ENCODE results near the gene ABCC3.
"Not testable (repeated sequence)": the region's sequence is repeated elsewhere in the genome, so short reads cannot be mapped to it uniquely, and the experiment has no call there.

The ABCC3 gene

GRCh38 chr17:50707289-50708049, 72.8 kb downstream of the ABCC3 start, which contains the start of gene ANKRD40:
TSS of gene ANKRD40 (minus strand) at chr17:50707914. CDS start at chr17:50707654, 260 bp downstream.
- CTCF ChIA-PET = no interaction called here
- POLR2A ChIA-PET = interaction anchor here (0.6 to 4.2 kb wide), 20 partner anchors 11 to 228 kb away, joined by 3 to 57 read pairs (median 4); partner anchors contain the start of genes CACNA1G and LUC7L3

GRCh38 chr17:50708050-50709000, 73.6 kb downstream of the ABCC3 start:
- no peak for DNase-seq (ENCODE audit: extremely low spot score)
- TF ChIP-seq PKNOX1 (IDR thresholded peaks at IDR 0.05) = peak; percentile 22; the same call in 1 of the 2 replicates
- no peak for TF ChIP-seq L3MBTL2 (conservative IDR thresholded peaks at IDR 0.05)
- no peak for TF ChIP-seq TARDBP (IDR thresholded peaks at IDR 0.05)
- ChIA-PET POLR2A (interaction anchor here (0.6 to 4.2 kb wide), 16 partner anchors 10 to 167 kb away, joined by 3 to 57 read pairs (median 4); partner anchors contain the start of genes CACNA1G and LUC7L3), CTCF (interaction anchor here (0.8 to 1.6 kb wide), 3 partner anchors 11 to 158 kb away, joined by 3 to 5 read pairs (median 4); partner anchors contain the start of gene LUC7L3)

More at GRCh38 chr17:50707289-50708049, 72.8 kb downstream of the ABCC3 start, which contains the start of gene ANKRD40:
- DNase-seq (ENCODE audit: extremely low spot score) = peak; percentile 79
- no peak for TF ChIP-seq SP1 (IDR thresholded peaks at IDR 0.05)
- peak; percentile 85 for TF ChIP-seq L3MBTL2 (conservative IDR thresholded peaks at IDR 0.05)
- peak; percentile 67; the same call in 1 of the 2 replicates for TF ChIP-seq CTBP1 (IDR thresholded peaks at IDR 0.05; ENCODE audit: borderline replicate concordance)
- no peak for TF ChIP-seq ELF4 (IDR thresholded peaks at IDR 0.05)
- no peak for TF ChIP-seq TARDBP (IDR thresholded peaks at IDR 0.05)
- 0 out of 2 replicates have a peak, but pooled peaks have one; percentile 28 for TF ChIP-seq FOXK2 (IDR thresholded peaks at IDR 0.05)
- peak; percentile 42; the same call in 1 of the 2 replicates for TF ChIP-seq LEF1 (IDR thresholded peaks at IDR 0.05; ENCODE audit: borderline replicate concordance)
- peak; percentile 70; the same call in 1 of the 2 replicates for TF ChIP-seq FOXM1 (IDR thresholded peaks at IDR 0.05; ENCODE audit: borderline replicate concordance)
- peak; percentile 85 for TF ChIP-seq ARNT (IDR thresholded peaks at IDR 0.05)

GRCh38 chr17:50709053-50709452, 74.4 kb downstream of the ABCC3 start:
- ChIA-PET CTCF (interaction anchor here (0.6 to 1.6 kb wide), 4 partner anchors 10 to 1133 kb away, joined by 3 to 5 read pairs (median 4); partner anchors contain the start of genes LUC7L3 and NXPH3), POLR2A (interaction anchor here (1.0 to 4.2 kb wide), 10 partner anchors 9 to 167 kb away, joined by 3 to 57 read pairs (median 4); partner anchors contain the start of genes CACNA1G and LUC7L3)
- DNase-seq (ENCODE audit: extremely low spot score) = not testable (repeated sequence)

GRCh38 chr17:50710025-50710424, 75.3 kb downstream of the ABCC3 start:
- ChIA-PET POLR2A (no interaction called here), CTCF (no interaction called here)
- no peak for DNase-seq (ENCODE audit: extremely low spot score)
- TF ChIP-seq FOXK2 (IDR thresholded peaks at IDR 0.05) (no peak), ARNT (IDR thresholded peaks at IDR 0.05) (no peak), SUZ12 (IDR thresholded peaks at IDR 0.05) (no peak), PKNOX1 (IDR thresholded peaks at IDR 0.05) (no peak), FOXA1 (IDR thresholded peaks at IDR 0.05) (no peak), BHLHE40 (IDR thresholded peaks at IDR 0.05; ENCODE audit: borderline replicate concordance) (no peak), ELF4 (IDR thresholded peaks at IDR 0.05) (no peak), ZNF384 (IDR thresholded peaks at IDR 0.05) (no peak), L3MBTL2 (conservative IDR thresholded peaks at IDR 0.05) (no peak), FOXM1 (IDR thresholded peaks at IDR 0.05; ENCODE audit: borderline replicate concordance) (no peak), TARDBP (IDR thresholded peaks at IDR 0.05) (no peak), CTBP1 (IDR thresholded peaks at IDR 0.05; ENCODE audit: borderline replicate concordance) (no peak), LEF1 (IDR thresholded peaks at IDR 0.05; ENCODE audit: borderline replicate concordance) (no peak), HDGF (IDR thresholded peaks at IDR 0.05; ENCODE audit: borderline replicate concordance) (no peak), SP1 (IDR thresholded peaks at IDR 0.05) (no peak)

GRCh38 chr17:50710650-50711049, 76.0 kb downstream of the ABCC3 start:
- POLR2A ChIA-PET = no interaction called here
- DNase-seq (ENCODE audit: extremely low spot score) = no peak
- CTCF ChIA-PET = no interaction called here
- TF ChIP-seq LEF1 (IDR thresholded peaks at IDR 0.05; ENCODE audit: borderline replicate concordance) (no peak), NFRKB (IDR thresholded peaks at IDR 0.05) (no peak), FOXK2 (IDR thresholded peaks at IDR 0.05) (no peak), SP1 (IDR thresholded peaks at IDR 0.05) (no peak), FOXM1 (IDR thresholded peaks at IDR 0.05; ENCODE audit: borderline replicate concordance) (no peak), SUZ12 (IDR thresholded peaks at IDR 0.05) (no peak), ARNT (IDR thresholded peaks at IDR 0.05) (no peak), FOXA1 (IDR thresholded peaks at IDR 0.05) (no peak), PKNOX1 (IDR thresholded peaks at IDR 0.05) (no peak), L3MBTL2 (conservative IDR thresholded peaks at IDR 0.05) (no peak), ELF4 (IDR thresholded peaks at IDR 0.05) (no peak), CTBP1 (IDR thresholded peaks at IDR 0.05; ENCODE audit: borderline replicate concordance) (no peak), TARDBP (IDR thresholded peaks at IDR 0.05) (no peak), HDGF (IDR thresholded peaks at IDR 0.05; ENCODE audit: borderline replicate concordance) (no peak), ZNF384 (IDR thresholded peaks at IDR 0.05) (no peak), BHLHE40 (IDR thresholded peaks at IDR 0.05; ENCODE audit: borderline replicate concordance) (no peak)

Measured in HEK293T (cell line).